Lower lobe of right lung (tissue), 2 donors: ENCODE results near the gene SPON1. TPM values are rescaled to one million over a fixed set of nuclear protein-coding genes. Genes with fewer than 3 reads are reported as not detected.

Experiments used
- ATAC-seq, 2 donors: fragments of 200-7000 bp; cut with Tn5 transposase; one replicate each; pipeline ENCODE4 v1.9.1; 2020 to 2022; ENCODE audit warnings: mild to moderate bottlenecking in 2 of 2, moderate library complexity in 2 of 2
- DNase-seq: peaks from one replicate; pipeline ENCODE4 v3.0.0-alpha.2; 2020
- H3K27ac ChIP-seq: fragments of 200-600 bp; one replicate; pipeline ENCODE4 v1.8.0; 2022
- H3K27me3 ChIP-seq: fragments of 200-600 bp; one replicate; pipeline ENCODE4 v1.8.0; 2022; ENCODE audit warnings: low read depth
- H3K36me3 ChIP-seq: fragments of 200-600 bp; one replicate; pipeline ENCODE4 v1.8.0; 2022; ENCODE audit warnings: mild to moderate bottlenecking
- H3K4me1 ChIP-seq: fragments of 200-600 bp; one replicate; pipeline ENCODE4 v1.8.0; 2022
- H3K4me3 ChIP-seq: fragments of 200-600 bp; one replicate; pipeline ENCODE4 v1.8.0; 2022; ENCODE audit warnings: mild to moderate bottlenecking
- H3K9me3 ChIP-seq: fragments of 200-600 bp; one replicate; pipeline ENCODE4 v1.8.0; 2022
- CTCF ChIP-seq: fragments of 200-600 bp; IDR thresholded peaks from one replicate; pipeline ENCODE4 v1.8.0; 2022; ENCODE audit warnings: antibody characterized with exemption, mild to moderate bottlenecking
- intact Hi-C: fragments of 100-400 bp; cut with DNase I; formaldehyde crosslinking; loops from one replicate; pipeline ENCODE4 v1.11.0; 2022
- total RNA-seq: library from RNA; stranded (reverse); fragmentation: NEBNext Ultra II Directional; extraction: Animal tissue kit (Norgen Biotek cat#: 25700); gene quantifications from one replicate; pipeline ENCODE4 v1.2.1, GENCODE V29; 2021
- donor health status: DM: no; HTN: yes; CAD: no; lungs with severe emphysema.

SPON1 gene
- total RNA-seq, 1 donor from 2014 or later = 40.1 TPM

GRCh38 chr11:14111496-14111895 lies 149.0 kb downstream of the SPON1 start:
- DNase-seq (no peak), ATAC-seq (no peak)
- TF ChIP-seq CTCF = no peak
- no peaks in the 10 kb centered on the region for H3K27me3 ChIP-seq
- no peak overlapping the region for H3K27ac ChIP-seq
- no peaks in the 10 kb centered on the region for H3K9me3 ChIP-seq
- H3K4me1 ChIP-seq = no peaks in the 10 kb centered on the region
- intact Hi-C loops = no loop called here
- H3K36me3 ChIP-seq = no peaks in the 10 kb centered on the region
- no peak overlapping the region for H3K4me3 ChIP-seq

DNA sequence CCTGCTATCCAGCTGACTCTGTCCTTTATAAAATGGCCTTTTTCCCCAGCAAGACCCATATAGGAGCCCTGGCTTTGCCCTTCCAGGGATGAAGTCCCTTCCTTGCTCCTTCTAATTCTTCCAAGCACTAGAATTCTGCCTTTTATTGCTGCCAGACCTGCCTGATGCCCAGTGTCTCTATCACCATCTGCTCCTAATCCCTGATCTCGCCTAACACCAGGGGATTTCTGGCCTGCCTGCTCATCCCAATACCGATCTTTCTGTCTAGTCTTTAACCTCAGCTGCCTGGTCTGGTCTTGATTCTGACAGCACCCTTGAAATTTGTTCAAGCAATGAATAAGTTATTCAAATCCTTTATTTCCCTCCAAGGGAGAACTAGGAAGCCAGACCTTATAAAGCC lies 150.2 kb downstream of the SPON1 start:
- Histone ChIP-seq H3K27me3 (no peaks in the 10 kb centered on the region), H3K9me3 (no peaks in the 10 kb centered on the region), H3K4me1 (no peaks in the 10 kb centered on the region), H3K36me3 (no peaks in the 10 kb centered on the region), H3K27ac (no peak overlapping the region), H3K4me3 (no peak overlapping the region)
- TF ChIP-seq CTCF = no peak
- DNase-seq (no peak), ATAC-seq (no peak)
- intact Hi-C loops = no loop called here

DNA sequence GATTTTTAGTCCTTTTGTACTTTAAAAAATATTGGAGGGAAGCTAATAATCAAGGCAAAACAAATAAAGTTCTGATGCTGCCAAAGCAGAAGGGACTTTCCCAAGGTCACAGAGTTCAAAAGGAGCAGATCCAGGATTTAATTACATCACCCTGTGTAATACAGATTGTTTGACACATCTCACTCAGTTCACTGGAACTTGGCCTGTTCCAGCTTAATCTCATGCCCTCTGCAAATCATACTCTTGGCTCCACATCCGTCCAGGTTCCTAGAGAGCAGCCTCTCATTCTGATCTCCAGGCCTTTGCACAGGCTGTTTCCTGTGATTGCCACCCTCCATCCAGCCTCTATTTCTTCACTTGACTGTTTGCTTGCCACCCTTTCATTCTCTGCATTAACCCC lies 151.7 kb downstream of the SPON1 start:
- Histone ChIP-seq H3K4me1 (no peaks in the 10 kb centered on the region), H3K27me3 (no peaks in the 10 kb centered on the region), H3K9me3 (no peaks in the 10 kb centered on the region), H3K36me3 (no peaks in the 10 kb centered on the region), H3K27ac (no peak overlapping the region), H3K4me3 (no peak overlapping the region)
- ATAC-seq (peak in 1 of 2 donors; percentile 40), DNase-seq (no peak)
- intact Hi-C loops = no loop called here
- TF ChIP-seq CTCF = no peak

GRCh38 chr11:14114786-14115185 lies 152.3 kb downstream of the SPON1 start:
- H3K9me3 ChIP-seq = no peaks in the 10 kb centered on the region
- ATAC-seq (no peak), DNase-seq (no peak)
- no peak overlapping the region for H3K27ac ChIP-seq
- H3K36me3 ChIP-seq = no peaks in the 10 kb centered on the region
- intact Hi-C loops = no loop called here
- no peak for TF ChIP-seq CTCF
- H3K4me1 ChIP-seq = no peaks in the 10 kb centered on the region
- no peaks in the 10 kb centered on the region for H3K27me3 ChIP-seq
- H3K4me3 ChIP-seq = no peak overlapping the region

- H3K27ac ChIP-seq = no peak overlapping the region
- no peaks in the 10 kb centered on the region for H3K9me3 ChIP-seq
- no peak for TF ChIP-seq CTCF
- no peak overlapping the region for H3K4me3 ChIP-seq
- ATAC-seq (no peak), DNase-seq (no peak)
- intact Hi-C loops = no loop called here
- H3K27me3 ChIP-seq = no peaks in the 10 kb centered on the region
- H3K4me1 ChIP-seq = no peaks in the 10 kb centered on the region
- H3K36me3 ChIP-seq = no peaks in the 10 kb centered on the region
Observed at GRCh38 chr11:14117632-14118031, 155.1 kb downstream of the SPON1 start.

DNA sequence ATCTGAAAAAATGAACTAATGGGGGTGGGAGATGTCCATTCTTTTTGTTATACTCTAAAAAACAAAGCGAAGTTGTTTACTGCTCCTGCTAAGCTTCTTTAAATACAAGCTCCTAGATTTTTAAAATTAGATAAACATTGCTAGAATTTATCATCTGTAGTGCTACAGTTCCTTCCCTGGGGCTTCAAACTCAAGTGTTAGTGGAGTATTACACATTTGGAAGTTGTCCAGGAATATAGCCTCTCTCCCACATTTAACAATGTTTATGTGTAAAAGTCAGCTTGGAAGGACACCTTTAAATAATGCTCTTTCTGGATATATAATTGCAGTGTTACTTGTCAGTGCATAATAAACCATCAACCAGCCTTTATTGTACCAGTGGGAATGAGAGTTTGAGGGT lies 155.5 kb downstream of the SPON1 start:
- no peak overlapping the region for H3K27ac ChIP-seq
- no peak for DNase-seq
- no peak for TF ChIP-seq CTCF
- ATAC-seq = no peak
- no peaks in the 10 kb centered on the region for H3K4me1 ChIP-seq
- H3K27me3 ChIP-seq = no peaks in the 10 kb centered on the region
- no peaks in the 10 kb centered on the region for H3K9me3 ChIP-seq
- no peaks in the 10 kb centered on the region for H3K36me3 ChIP-seq
- intact Hi-C loops = no loop called here
- H3K4me3 ChIP-seq = no peak overlapping the region
